Measurements from ENCODE around the gene PHF5A. TPM values are rescaled to one million over a fixed set of nuclear protein-coding genes. Genes with fewer than 3 reads are reported as not detected.

PHF5A gene
- total RNA-seq, 5 donors from 2014 or later (not counting 1 experiment from before 2014, with no cell fraction given), result 29.0 to 45.9 (median 38.0) TPM

DNA sequence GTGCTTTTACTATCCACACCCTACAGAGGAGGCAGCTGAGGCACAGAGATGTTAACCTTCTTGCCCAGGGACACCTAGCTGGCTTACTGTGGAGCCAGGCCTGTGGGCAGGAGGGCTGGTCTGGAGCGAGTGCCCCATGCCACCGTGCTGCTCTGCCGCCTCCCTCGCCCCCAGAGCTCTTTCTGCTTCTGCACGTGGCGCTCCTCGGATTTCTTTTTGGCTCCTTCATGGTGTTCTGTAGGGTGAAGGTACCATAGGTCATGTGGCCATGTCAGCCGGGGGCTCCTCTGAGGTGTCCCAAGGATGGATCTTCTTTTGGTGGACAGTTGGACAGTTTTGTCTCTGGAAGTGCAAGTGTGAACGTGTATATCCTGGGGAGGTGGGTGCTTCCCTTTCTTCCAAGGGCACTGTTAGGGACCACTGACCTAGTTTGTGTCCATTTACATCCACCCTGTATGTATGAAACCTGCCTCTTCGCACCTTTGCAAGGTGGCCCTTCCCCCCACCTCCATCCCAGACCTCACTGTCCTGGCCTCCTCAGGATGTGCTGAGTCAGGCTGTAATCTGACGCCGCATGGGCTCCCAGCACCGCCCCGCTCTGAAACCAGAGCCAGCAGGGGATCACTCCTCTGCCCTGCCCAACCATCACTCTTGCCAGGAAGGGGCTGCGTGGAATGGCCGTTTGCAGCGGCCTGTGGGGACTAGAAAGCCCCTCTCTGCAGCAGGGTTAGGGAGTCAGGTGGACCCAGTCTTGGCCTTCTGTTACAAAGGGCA lies 44.1 kb upstream of the PHF5A start:
- Histone ChIP-seq H3K36me3 (ENCODE audit: control insufficient read depth in 2 of 2, extremely low read depth in 1 of 2, insufficient read depth in 1 of 2, low read length in 1 of 2) (peaks cover 44 to 87% of the 10 kb centered on the region in 2 donors), H3K27ac (ENCODE audit: low read length) (no peak overlapping the region), H3K4me3 (ENCODE audit: control insufficient read depth in 1 of 2, extremely low read depth in 1 of 2, low read length in 1 of 2) (no peak overlapping the region), H3K27me3 (replicated peaks in 1 of 2; ENCODE audit: control insufficient read depth in 2 of 2, extremely low read depth in 1 of 2, insufficient read depth in 2 of 2, low read length in 1 of 2) (no peaks in the 10 kb centered on the region), H3K9me3 (no peaks in the 10 kb centered on the region), H3K4me1 (ENCODE audit: control insufficient read depth in 1 of 2, extremely low read depth in 1 of 2, insufficient read depth in 2 of 2, low read length in 2 of 2) (no peaks in the 10 kb centered on the region)
- Mint-ChIP-seq H3K9me3 (no peaks in the 10 kb centered on the region), H3K27me3 (no peaks in the 10 kb centered on the region), H3K36me3 (peaks cover 31% of the 10 kb centered on the region), H3K27ac (no peak overlapping the region), H3K4me1 (no peaks in the 10 kb centered on the region), H3K4me3 (no peak overlapping the region)
- WGBS (ENCODE audit: insufficient coverage), result 95% methylated on average over 14 of the region's 17 CpGs
- ATAC-seq (replicated peaks in 1 of 4), result no peak
- DNase-seq, result no peak
- POLR2A ChIA-PET, result no interaction called here
- CTCF ChIA-PET, result no interaction called here

DNA sequence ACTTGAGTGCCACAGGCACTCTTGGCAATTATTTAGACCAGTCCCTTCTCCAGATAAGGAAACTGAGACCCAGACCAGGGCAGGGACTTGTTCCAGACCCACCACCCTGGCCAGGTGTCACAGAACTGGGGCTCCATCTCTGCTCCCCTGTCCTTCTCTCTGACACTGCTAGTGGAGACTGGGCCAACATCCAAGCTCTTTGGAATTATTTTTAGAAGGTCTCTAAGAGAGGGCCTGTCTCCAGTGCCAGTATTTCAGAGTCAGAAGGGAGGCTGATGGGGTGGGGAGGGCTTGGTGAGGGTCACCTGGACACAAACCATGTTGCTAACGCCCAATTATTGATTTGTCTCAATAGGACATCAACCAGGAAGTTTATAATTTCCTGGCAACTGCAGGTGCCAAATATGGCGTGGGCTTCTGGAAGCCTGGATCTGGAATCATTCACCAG lies 43.1 kb upstream of the PHF5A start:
- Mint-ChIP-seq H3K4me1 (no peaks in the 10 kb centered on the region), H3K9me3 (no peaks in the 10 kb centered on the region), H3K27me3 (no peaks in the 10 kb centered on the region), H3K27ac (no peak overlapping the region), H3K36me3 (peaks cover 34% of the 10 kb centered on the region), H3K4me3 (no peak overlapping the region)
- H3K27ac ChIP-seq (ENCODE audit: low read length), result no peak overlapping the region
- 80% methylated on average over 1 of the region's 2 CpGs for WGBS (ENCODE audit: insufficient coverage)
- no peak overlapping the region for H3K4me3 ChIP-seq (ENCODE audit: control insufficient read depth in 1 of 2, extremely low read depth in 1 of 2, low read length in 1 of 2)
- ChIA-PET POLR2A (no interaction called here), CTCF (no interaction called here)
- ATAC-seq (replicated peaks in 1 of 4), result no peak
- H3K27me3 ChIP-seq (replicated peaks in 1 of 2; ENCODE audit: control insufficient read depth in 2 of 2, extremely low read depth in 1 of 2, insufficient read depth in 2 of 2, low read length in 1 of 2), result no peaks in the 10 kb centered on the region
- DNase-seq, result no peak
- no peaks in the 10 kb centered on the region for H3K9me3 ChIP-seq
- peaks cover 36 to 81% of the 10 kb centered on the region in 2 donors for H3K36me3 ChIP-seq (ENCODE audit: control insufficient read depth in 2 of 2, extremely low read depth in 1 of 2, insufficient read depth in 1 of 2, low read length in 1 of 2)
- no peaks in the 10 kb centered on the region for H3K4me1 ChIP-seq (ENCODE audit: control insufficient read depth in 1 of 2, extremely low read depth in 1 of 2, insufficient read depth in 2 of 2, low read length in 2 of 2)

DNA sequence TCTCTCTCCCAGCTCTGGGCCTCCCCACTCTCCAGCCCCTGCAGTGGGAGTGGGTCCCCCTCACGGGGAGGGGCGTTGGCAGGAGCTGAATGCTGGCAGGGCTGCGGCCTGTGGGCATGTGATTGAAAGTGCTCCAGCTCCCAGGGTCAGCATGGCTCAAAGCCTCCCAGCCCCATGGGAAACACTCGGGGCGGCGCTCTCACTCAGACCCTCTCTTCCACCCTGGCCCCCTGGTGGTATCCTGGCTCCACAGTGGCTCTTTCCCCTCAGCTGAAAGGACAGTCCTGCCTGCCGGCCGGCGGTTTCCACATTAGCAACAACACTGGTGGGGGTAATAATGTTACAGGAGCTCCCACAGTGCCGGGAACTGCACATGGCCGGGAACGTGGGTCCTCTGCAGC lies 40.3 kb upstream of the PHF5A start:
- no peak overlapping the region for H3K27ac ChIP-seq (ENCODE audit: low read length)
- no peaks in the 10 kb centered on the region for H3K9me3 Mint-ChIP-seq
- H3K27me3 ChIP-seq (replicated peaks in 1 of 2; ENCODE audit: control insufficient read depth in 2 of 2, extremely low read depth in 1 of 2, insufficient read depth in 2 of 2, low read length in 1 of 2), result no peaks in the 10 kb centered on the region
- POLR2A ChIA-PET, result no interaction called here
- H3K4me1 ChIP-seq (ENCODE audit: control insufficient read depth in 1 of 2, extremely low read depth in 1 of 2, insufficient read depth in 2 of 2, low read length in 2 of 2), result no peaks in the 10 kb centered on the region
- H3K4me3 Mint-ChIP-seq, result no peak overlapping the region
- H3K4me1 Mint-ChIP-seq, result no peaks in the 10 kb centered on the region
- H3K27ac Mint-ChIP-seq, result no peak overlapping the region
- peaks cover 20 to 63% of the 10 kb centered on the region in 2 donors for H3K36me3 ChIP-seq (ENCODE audit: control insufficient read depth in 2 of 2, extremely low read depth in 1 of 2, insufficient read depth in 1 of 2, low read length in 1 of 2)
- 96% methylated on average over 8 of the region's 12 CpGs for WGBS (ENCODE audit: insufficient coverage)
- peaks cover 28% of the 10 kb centered on the region for H3K36me3 Mint-ChIP-seq
- ATAC-seq (replicated peaks in 1 of 4) (no peak), DNase-seq (no peak)
- CTCF ChIA-PET, result no interaction called here
- H3K9me3 ChIP-seq, result no peaks in the 10 kb centered on the region
- no peaks in the 10 kb centered on the region for H3K27me3 Mint-ChIP-seq
- no peak overlapping the region for H3K4me3 ChIP-seq (ENCODE audit: control insufficient read depth in 1 of 2, extremely low read depth in 1 of 2, low read length in 1 of 2)

DNA sequence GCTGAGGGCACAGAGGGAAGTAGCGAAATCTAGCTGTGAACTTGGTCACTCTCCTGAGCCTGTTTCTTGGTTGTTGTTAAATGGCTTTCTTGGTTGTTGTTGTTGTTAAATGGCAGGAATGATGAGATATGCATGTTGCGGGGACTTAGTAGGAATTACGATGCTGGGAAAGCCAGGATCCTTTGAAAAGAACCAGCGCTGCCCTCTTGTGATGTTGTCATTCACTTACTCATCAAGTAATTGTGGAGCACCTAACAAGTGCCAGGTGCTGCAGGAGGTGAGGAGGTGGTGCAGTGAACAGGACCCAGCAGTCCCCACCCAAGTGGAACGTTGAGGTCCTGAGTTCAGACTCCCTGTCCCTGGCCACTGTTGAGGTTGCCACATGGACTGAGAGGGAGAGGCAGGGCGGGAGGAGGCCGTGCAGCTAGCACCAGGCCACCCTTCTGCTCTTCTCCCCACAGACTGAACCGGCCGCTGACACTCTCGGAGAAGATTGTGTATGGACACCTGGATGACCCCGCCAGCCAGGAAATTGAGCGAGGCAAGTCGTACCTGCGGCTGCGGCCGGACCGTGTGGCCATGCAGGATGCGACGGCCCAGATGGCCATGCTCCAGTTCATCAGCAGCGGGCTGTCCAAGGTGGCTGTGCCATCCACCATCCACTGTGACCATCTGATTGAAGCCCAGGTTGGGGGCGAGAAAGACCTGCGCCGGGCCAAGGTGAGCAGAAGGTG lies 39.0 kb upstream of the PHF5A start:
- peaks cover 15 to 53% of the 10 kb centered on the region in 2 donors for H3K36me3 ChIP-seq (ENCODE audit: control insufficient read depth in 2 of 2, extremely low read depth in 1 of 2, insufficient read depth in 1 of 2, low read length in 1 of 2)
- CTCF ChIA-PET, result no interaction called here
- no peaks in the 10 kb centered on the region for H3K27me3 Mint-ChIP-seq

DNA sequence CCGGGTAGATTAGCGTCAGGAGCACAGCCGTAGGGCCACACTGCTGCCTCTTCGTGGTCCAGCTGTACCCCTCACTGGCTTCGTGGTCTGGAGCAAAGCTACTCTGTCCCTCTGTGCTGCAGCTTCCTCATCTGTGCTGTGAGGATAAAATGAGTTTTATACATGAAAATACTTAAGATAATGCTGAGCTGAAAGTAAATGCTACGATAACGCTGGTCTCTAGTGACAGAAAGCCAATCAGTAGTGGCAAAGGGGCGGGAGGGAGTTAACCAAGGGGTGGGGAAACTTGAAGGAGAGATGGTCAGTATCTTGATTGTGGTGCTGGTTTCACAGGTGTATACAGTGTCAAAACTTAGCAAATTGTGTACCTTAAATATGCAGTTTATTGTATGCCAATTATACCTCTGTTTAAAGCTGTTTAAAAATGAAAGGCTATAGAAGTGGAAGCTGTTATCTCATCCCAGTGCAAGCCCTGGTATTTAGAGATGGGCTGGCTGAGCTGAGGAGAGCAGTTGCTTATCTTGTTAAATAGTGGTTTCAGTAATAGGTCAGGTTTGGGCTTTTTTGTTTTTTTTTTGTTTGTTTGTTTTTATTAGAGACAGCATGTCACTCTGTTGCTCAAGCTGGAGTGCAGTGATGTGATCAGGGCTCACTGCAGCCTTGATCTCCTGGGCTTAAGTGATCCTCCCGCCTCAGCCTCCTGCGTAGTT lies 37.2 kb upstream of the PHF5A start:
- no peaks in the 10 kb centered on the region for H3K4me1 Mint-ChIP-seq
- no peaks in the 10 kb centered on the region for H3K27me3 ChIP-seq (replicated peaks in 1 of 2; ENCODE audit: control insufficient read depth in 2 of 2, extremely low read depth in 1 of 2, insufficient read depth in 2 of 2, low read length in 1 of 2)
- H3K4me3 ChIP-seq (ENCODE audit: control insufficient read depth in 1 of 2, extremely low read depth in 1 of 2, low read length in 1 of 2), result no peak overlapping the region
- POLR2A ChIA-PET, result interaction anchor here in 1 of 2 donors (0.7 kb wide), 3 partner anchors 28 to 1986 kb away, joined by 3 to 6 read pairs (median 3); partner anchors contain the start of gene SREBF2
- H3K9me3 ChIP-seq, result no peaks in the 10 kb centered on the region
- no peaks in the 10 kb centered on the region for H3K4me1 ChIP-seq (ENCODE audit: control insufficient read depth in 1 of 2, extremely low read depth in 1 of 2, insufficient read depth in 2 of 2, low read length in 2 of 2)
- CTCF ChIA-PET, result interaction anchor here in 1 of 2 donors (0.7 kb wide), 1 partner anchor 30 kb away, joined by 6 read pairs; no protein-coding TSS in a partner anchor
- no peak overlapping the region for H3K4me3 Mint-ChIP-seq
- no peaks in the 10 kb centered on the region for H3K27me3 Mint-ChIP-seq
- no peak overlapping the region for H3K27ac ChIP-seq (ENCODE audit: low read length)
- peaks cover 33% of the 10 kb centered on the region for H3K36me3 Mint-ChIP-seq
- no peak for ATAC-seq (replicated peaks in 1 of 4)
- no peaks in the 10 kb centered on the region for H3K9me3 Mint-ChIP-seq
- no peak overlapping the region for H3K27ac Mint-ChIP-seq
- DNase-seq, result no peak
- H3K36me3 ChIP-seq (ENCODE audit: control insufficient read depth in 2 of 2, extremely low read depth in 1 of 2, insufficient read depth in 1 of 2, low read length in 1 of 2), result peaks cover 4 to 55% of the 10 kb centered on the region in 2 donors
- WGBS (ENCODE audit: insufficient coverage), result 100% methylated on average over 8 of the region's 10 CpGs

More for the DNA sequence above, 39.0 kb upstream of the PHF5A start:
- ATAC-seq (replicated peaks in 1 of 4), result no peak
- WGBS (ENCODE audit: insufficient coverage), result over 99% methylated on average over 17 of the region's 23 CpGs
- Histone ChIP-seq H3K9me3 (no peaks in the 10 kb centered on the region), H3K4me3 (ENCODE audit: control insufficient read depth in 1 of 2, extremely low read depth in 1 of 2, low read length in 1 of 2) (no peak overlapping the region), H3K27ac (ENCODE audit: low read length) (no peak overlapping the region), H3K27me3 (replicated peaks in 1 of 2; ENCODE audit: control insufficient read depth in 2 of 2, extremely low read depth in 1 of 2, insufficient read depth in 2 of 2, low read length in 1 of 2) (no peaks in the 10 kb centered on the region), H3K4me1 (ENCODE audit: control insufficient read depth in 1 of 2, extremely low read depth in 1 of 2, insufficient read depth in 2 of 2, low read length in 2 of 2) (no peaks in the 10 kb centered on the region)
- H3K9me3 Mint-ChIP-seq, result no peaks in the 10 kb centered on the region
- no peak overlapping the region for H3K4me3 Mint-ChIP-seq
- no peak overlapping the region for H3K27ac Mint-ChIP-seq
- POLR2A ChIA-PET, result no interaction called here
- H3K4me1 Mint-ChIP-seq, result no peaks in the 10 kb centered on the region
- DNase-seq, result no peak
- peaks cover 23% of the 10 kb centered on the region for H3K36me3 Mint-ChIP-seq

DNA sequence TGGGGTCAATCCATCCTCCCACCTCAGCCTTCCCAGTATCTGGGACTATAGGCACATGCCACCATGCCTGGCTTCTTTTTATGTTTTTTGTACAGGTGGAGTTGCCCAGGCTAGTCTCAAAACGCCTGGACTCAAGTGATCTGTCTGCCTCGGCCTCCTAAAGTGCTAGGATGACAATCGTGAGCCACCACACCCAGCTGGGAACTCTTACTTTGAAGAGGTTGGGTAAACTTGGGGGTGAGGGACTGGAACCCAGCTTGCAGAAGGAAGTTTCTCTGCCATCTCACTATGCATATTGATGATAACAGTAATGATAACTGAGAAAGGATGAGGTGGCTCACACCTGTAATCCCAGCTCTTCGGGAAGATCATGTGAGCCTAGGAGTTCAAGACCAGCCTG lies 36.3 kb upstream of the PHF5A start:
- H3K27me3 ChIP-seq (replicated peaks in 1 of 2; ENCODE audit: control insufficient read depth in 2 of 2, extremely low read depth in 1 of 2, insufficient read depth in 2 of 2, low read length in 1 of 2), result no peaks in the 10 kb centered on the region
- H3K27ac ChIP-seq (ENCODE audit: low read length), result no peak overlapping the region
- Mint-ChIP-seq H3K36me3 (peaks cover 33% of the 10 kb centered on the region), H3K27me3 (no peaks in the 10 kb centered on the region), H3K4me1 (no peaks in the 10 kb centered on the region), H3K4me3 (no peak overlapping the region), H3K9me3 (no peaks in the 10 kb centered on the region), H3K27ac (no peak overlapping the region)
- no peak for ATAC-seq (replicated peaks in 1 of 4)
- no peak for DNase-seq
- ChIA-PET CTCF (interaction anchor here in 1 of 2 donors (0.7 kb wide), 1 partner anchor 31 kb away, joined by 6 read pairs; no protein-coding TSS in a partner anchor), POLR2A (interaction anchor here (0.5 to 0.7 kb wide), 3 partner anchors 123 to 579 kb away, joined by 3 to 6 read pairs (median 4); partner anchors contain the start of gene SREBF2 (in 1 of the 2))
- peaks cover 6 to 55% of the 10 kb centered on the region in 2 donors for H3K36me3 ChIP-seq (ENCODE audit: control insufficient read depth in 2 of 2, extremely low read depth in 1 of 2, insufficient read depth in 1 of 2, low read length in 1 of 2)
- H3K4me1 ChIP-seq (ENCODE audit: control insufficient read depth in 1 of 2, extremely low read depth in 1 of 2, insufficient read depth in 2 of 2, low read length in 2 of 2), result no peaks in the 10 kb centered on the region
- 80% methylated on average over 2 of the region's 4 CpGs for WGBS (ENCODE audit: insufficient coverage)
- no peaks in the 10 kb centered on the region for H3K9me3 ChIP-seq
- H3K4me3 ChIP-seq (ENCODE audit: control insufficient read depth in 1 of 2, extremely low read depth in 1 of 2, low read length in 1 of 2), result no peak overlapping the region
